Measurements from ENCODE around the gene CRYBB2. TPM values are rescaled to one million over a fixed set of nuclear protein-coding genes. Genes with fewer than 3 reads are reported as not detected.
"Not testable (repeated sequence)": the region's sequence is repeated elsewhere in the genome, so short reads cannot be mapped to it uniquely, and the experiment has no call there.

CRYBB2 gene
- total RNA-seq, 2 experiments from 2014 or later: not detected

DNA sequence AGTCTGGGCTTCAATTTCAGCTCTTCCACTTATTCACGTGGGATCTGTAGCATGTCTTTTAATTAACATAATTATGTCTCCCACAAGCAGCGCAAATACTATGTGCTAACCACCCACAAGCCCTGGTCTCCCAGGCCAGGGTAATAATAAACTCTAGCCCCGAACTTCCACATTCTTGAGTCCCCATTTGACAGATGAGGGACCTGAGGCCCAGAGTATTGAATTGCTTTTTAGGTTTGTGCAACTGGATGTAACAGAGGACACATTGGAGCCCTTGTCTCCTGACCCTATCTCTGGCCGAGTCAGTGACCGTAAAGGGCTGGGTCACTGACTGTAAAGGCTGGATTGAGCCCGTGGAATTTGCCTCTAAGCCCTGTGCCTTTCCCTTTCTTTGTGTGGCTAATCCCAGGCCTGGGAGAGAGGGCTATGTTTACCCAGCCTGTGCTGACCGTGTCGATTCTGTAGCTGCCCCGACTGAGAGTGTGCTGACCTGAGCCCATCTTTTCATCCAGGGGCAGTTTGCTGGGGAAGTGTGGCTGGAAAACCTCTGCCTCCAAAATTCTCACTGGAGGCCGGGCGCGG, 3.9 kb downstream of the CRYBB2 start:
- ATAC-seq (no peak), DNase-seq (no peak)
- H3K27me3 Mint-ChIP-seq: peaks cover 18% of the 10 kb centered on the region
- H3K9me3 Mint-ChIP-seq (ENCODE audit: low read depth): no peaks in the 10 kb centered on the region
- no peaks in the 10 kb centered on the region for H3K4me1 Mint-ChIP-seq
- CTCF ChIA-PET: no interaction called here
- H3K4me3 Mint-ChIP-seq: no peak overlapping the region
- no peak overlapping the region for H3K27ac Mint-ChIP-seq
- H3K36me3 Mint-ChIP-seq: no peaks in the 10 kb centered on the region

DNA sequence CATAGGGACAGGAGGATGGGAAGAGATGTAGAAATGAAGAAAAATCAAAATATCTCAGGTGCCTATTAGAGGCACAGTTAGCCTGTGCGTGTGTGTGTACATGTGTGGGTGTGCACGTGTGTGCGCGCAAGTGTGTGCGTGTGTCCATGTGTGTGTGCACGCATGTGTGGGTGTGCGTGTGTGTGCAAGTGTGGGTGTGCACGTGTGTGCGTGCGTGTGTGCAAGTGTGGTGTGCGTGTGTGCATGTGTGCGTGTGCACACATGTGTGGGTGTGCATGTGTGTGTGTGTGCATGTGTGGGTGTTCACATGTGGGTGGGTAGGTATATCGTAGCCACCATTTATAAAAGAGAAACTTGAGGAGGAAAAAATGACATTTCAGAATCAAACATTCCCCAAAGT, 9.4 kb downstream of the CRYBB2 start:
- Mint-ChIP-seq H3K9me3 (ENCODE audit: low read depth) (no peaks in the 10 kb centered on the region), H3K36me3 (no peaks in the 10 kb centered on the region), H3K27me3 (peaks cover 27% of the 10 kb centered on the region), H3K27ac (no peak overlapping the region), H3K4me1 (no peaks in the 10 kb centered on the region), H3K4me3 (no peak overlapping the region)
- ATAC-seq: no peak
- DNase-seq: no peak
- CTCF ChIA-PET: no interaction called here

DNA sequence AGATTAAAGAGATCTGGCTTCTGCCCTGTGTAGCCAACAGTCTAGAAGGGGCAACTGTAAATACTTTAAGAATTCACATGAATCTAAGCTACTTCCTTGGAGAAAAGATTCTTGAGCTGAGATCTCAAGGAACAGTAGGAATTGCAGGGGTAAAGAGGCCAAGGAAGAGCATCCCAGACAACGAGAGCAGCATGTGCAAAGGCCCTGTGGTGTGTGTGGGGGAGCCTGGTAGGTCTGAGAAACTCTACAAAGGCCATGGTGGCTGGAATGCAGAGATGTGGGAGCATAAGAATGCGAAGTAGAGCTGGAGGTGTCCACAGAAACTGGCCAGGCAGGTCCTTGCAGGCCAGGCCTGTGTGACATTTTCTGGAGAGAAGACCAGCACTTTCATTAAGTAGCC, 11.3 kb downstream of the CRYBB2 start:
- DNase-seq, H3K27ac Mint-ChIP-seq, H3K4me1 Mint-ChIP-seq: not testable (repeated sequence)

GRCh38 chr22:25232301-25232700, 12.9 kb downstream of the CRYBB2 start:
- Mint-ChIP-seq H3K9me3 (ENCODE audit: low read depth) (no peaks in the 10 kb centered on the region), H3K4me3 (no peak overlapping the region), H3K36me3 (no peaks in the 10 kb centered on the region), H3K4me1 (peaks cover 3% of the 10 kb centered on the region), H3K27me3 (peaks cover 32% of the 10 kb centered on the region), H3K27ac (no peak overlapping the region)
- ATAC-seq: no peak
- DNase-seq: no peak
- CTCF ChIA-PET: no interaction called here

More for the DNA sequence above, 11.3 kb downstream of the CRYBB2 start:
- not testable (repeated sequence) for ATAC-seq; H3K36me3 Mint-ChIP-seq; H3K9me3 Mint-ChIP-seq (ENCODE audit: low read depth); H3K4me3 Mint-ChIP-seq
- CTCF ChIA-PET: interaction anchor here (0.9 kb wide), 1 partner anchor 28 kb away, joined by 3 read pairs; no protein-coding TSS in a partner anchor
- H3K27me3 Mint-ChIP-seq: peaks cover 34% of the 10 kb centered on the region

DNA sequence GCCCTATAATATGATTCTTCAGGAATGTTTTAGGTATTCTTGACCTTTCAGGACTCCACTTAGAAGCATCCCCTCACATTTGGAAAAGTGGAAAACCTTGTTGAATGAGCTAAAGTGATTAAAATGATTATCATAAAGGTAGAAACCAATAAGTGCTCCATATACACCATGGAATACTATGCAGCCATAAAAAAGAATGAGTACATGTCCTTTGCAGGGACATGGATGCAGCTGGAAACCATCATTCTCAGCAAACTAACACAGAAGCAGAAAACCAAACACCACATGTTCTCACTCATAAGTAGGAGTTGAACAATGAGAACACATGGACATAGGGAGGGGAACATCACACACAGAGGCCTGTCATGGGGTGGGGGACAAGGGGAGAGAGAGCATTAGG, 14.3 kb downstream of the CRYBB2 start:
- H3K36me3 Mint-ChIP-seq; H3K4me1 Mint-ChIP-seq; H3K4me3 Mint-ChIP-seq; ATAC-seq; DNase-seq; H3K27ac Mint-ChIP-seq; CTCF ChIA-PET; H3K9me3 Mint-ChIP-seq (ENCODE audit: low read depth): not testable (repeated sequence)
- H3K27me3 Mint-ChIP-seq: peaks cover 38% of the 10 kb centered on the region

DNA sequence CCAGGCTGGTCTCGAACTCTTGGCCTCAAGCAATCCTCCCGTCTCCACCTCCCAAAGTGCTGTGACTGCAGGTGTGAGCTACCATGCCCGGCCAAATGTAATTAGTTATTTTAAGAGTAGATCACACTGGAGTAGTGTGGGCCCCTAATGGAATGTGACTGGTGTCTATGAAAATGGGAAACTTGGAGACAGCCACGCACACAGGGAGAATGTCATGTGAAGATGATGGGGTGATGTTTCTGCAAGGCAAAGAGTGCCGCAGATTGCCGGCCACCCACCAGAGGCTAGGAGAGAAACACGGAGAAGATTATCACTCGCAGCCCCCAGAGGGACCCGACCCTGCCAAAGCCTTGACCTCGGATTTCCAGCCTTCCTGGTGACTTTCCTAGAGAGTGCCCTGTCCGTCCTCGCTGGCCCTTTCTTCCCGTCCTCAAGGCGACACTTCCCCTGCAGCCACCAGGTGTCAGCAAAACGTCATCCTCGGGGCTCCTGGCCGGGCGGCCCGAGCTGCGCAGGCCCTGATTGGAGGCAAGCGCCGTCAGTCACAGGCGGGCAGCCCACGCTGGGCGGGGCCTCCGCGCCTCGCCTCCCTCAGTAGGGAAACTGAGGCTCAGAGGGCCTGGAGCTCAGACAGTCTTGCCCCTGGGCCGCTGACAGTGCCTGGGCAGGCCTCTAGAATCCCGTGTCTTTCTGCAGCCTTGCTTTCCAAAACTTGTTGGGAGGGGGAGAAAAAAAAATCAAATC, 16.3 kb downstream of the CRYBB2 start:
- Mint-ChIP-seq H3K27ac (no peak overlapping the region), H3K4me1 (peaks cover 3% of the 10 kb centered on the region), H3K27me3 (peaks cover 41% of the 10 kb centered on the region), H3K9me3 (ENCODE audit: low read depth) (no peaks in the 10 kb centered on the region), H3K36me3 (no peaks in the 10 kb centered on the region), H3K4me3 (no peak overlapping the region)
- ATAC-seq (peak; percentile 97), DNase-seq (peak; percentile 85)
- CTCF ChIA-PET: interaction anchor here (0.6 to 1.6 kb wide), 5 partner anchors 11 to 109 kb away, joined by 3 to 9 read pairs (median 5); no protein-coding TSS in a partner anchor

GRCh38 chr22:25236417-25236816, 17.0 kb downstream of the CRYBB2 start:
- Mint-ChIP-seq H3K9me3 (ENCODE audit: low read depth) (no peaks in the 10 kb centered on the region), H3K4me1 (peaks cover 3% of the 10 kb centered on the region), H3K27me3 (peaks cover 48% of the 10 kb centered on the region), H3K36me3 (no peaks in the 10 kb centered on the region), H3K4me3 (no peak overlapping the region), H3K27ac (no peak overlapping the region)
- DNase-seq: no peak
- ATAC-seq: no peak
- CTCF ChIA-PET: interaction anchor here (1.0 to 1.6 kb wide), 3 partner anchors 11 to 97 kb away, joined by 5 to 9 read pairs (median 7); no protein-coding TSS in a partner anchor

- H3K27me3 Mint-ChIP-seq: peaks cover 42% of the 10 kb centered on the region
- DNase-seq: no peak
- no peaks in the 10 kb centered on the region for H3K36me3 Mint-ChIP-seq
- H3K9me3 Mint-ChIP-seq (ENCODE audit: low read depth): no peaks in the 10 kb centered on the region
- H3K4me3 Mint-ChIP-seq: no peak overlapping the region
- ATAC-seq: no peak
- peaks cover 3% of the 10 kb centered on the region for H3K4me1 Mint-ChIP-seq
- no peak overlapping the region for H3K27ac Mint-ChIP-seq
- CTCF ChIA-PET: interaction anchor here (0.8 kb wide), 1 partner anchor 40 kb away, joined by 3 read pairs; no protein-coding TSS in a partner anchor
These were observed 18.1 kb downstream of the CRYBB2 start for GRCh38 chr22:25237503-25237902.

- H3K9me3 Mint-ChIP-seq (ENCODE audit: low read depth); CTCF ChIA-PET; H3K36me3 Mint-ChIP-seq; H3K27ac Mint-ChIP-seq; H3K4me3 Mint-ChIP-seq; H3K4me1 Mint-ChIP-seq; DNase-seq; ATAC-seq: not testable (repeated sequence)
- peaks cover 39% of the 10 kb centered on the region for H3K27me3 Mint-ChIP-seq
These were observed 18.6 kb downstream of the CRYBB2 start for GRCh38 chr22:25238058-25238457.

GRCh38 chr22:25255169-25255568, 35.7 kb downstream of the CRYBB2 start:
- H3K9me3 Mint-ChIP-seq (ENCODE audit: low read depth); H3K4me3 Mint-ChIP-seq; H3K4me1 Mint-ChIP-seq; H3K36me3 Mint-ChIP-seq; DNase-seq; H3K27ac Mint-ChIP-seq; CTCF ChIA-PET; H3K27me3 Mint-ChIP-seq; ATAC-seq: not testable (repeated sequence)

DNA sequence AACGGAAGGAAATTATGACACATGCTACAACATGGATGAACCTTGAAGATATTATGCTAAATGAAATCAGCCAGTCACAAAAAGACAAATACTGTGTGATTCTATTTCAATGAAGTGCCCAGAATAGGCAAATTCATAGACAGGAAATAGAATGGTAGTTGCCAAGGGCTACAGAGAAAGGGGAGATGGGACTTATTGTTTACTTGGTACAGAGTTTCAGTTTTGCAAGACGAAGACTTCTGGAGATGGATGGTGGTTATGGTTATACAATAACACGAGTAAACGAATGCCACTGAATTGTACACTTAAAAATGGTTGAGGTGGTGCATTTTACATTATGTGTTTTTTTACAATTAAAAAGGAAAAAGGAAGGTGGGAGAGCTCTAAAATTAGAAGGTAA, 48.1 kb downstream of the CRYBB2 start:
- H3K36me3 Mint-ChIP-seq, H3K4me3 Mint-ChIP-seq, DNase-seq, H3K27me3 Mint-ChIP-seq, H3K4me1 Mint-ChIP-seq, CTCF ChIA-PET, H3K27ac Mint-ChIP-seq, ATAC-seq: not testable (repeated sequence)
- peaks cover 11% of the 10 kb centered on the region for H3K9me3 Mint-ChIP-seq (ENCODE audit: low read depth)

- H3K36me3 Mint-ChIP-seq, DNase-seq, H3K27ac Mint-ChIP-seq, ATAC-seq, H3K4me1 Mint-ChIP-seq, H3K4me3 Mint-ChIP-seq, CTCF ChIA-PET: not testable (repeated sequence)
- Mint-ChIP-seq H3K9me3 (ENCODE audit: low read depth) (peaks cover 11% of the 10 kb centered on the region), H3K27me3 (peaks cover 11% of the 10 kb centered on the region)
These were observed 49.5 kb downstream of the CRYBB2 start for GRCh38 chr22:25268902-25269301.

GRCh38 chr22:25270061-25270460, 50.6 kb downstream of the CRYBB2 start:
- H3K27ac Mint-ChIP-seq, CTCF ChIA-PET: not testable (repeated sequence)

DNA sequence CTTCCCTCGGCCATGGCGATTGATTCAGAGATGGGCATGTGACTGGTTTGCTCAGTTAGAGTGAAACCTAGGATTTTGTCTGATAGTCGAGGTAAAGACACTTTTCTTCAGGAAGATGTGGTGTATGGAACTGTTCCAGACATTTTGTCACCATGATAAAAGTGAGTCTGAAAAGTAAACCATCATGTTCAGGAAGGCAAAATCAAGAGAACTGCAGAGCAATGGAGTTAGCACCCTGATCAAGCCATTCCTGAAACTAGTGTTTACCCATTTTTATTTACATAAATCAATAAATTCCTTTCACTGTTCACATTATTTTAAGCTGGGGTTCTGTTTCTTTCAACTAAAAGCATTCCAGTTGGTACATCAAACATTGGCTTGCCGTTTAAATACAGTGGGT, 53.8 kb downstream of the CRYBB2 start:
- CTCF ChIA-PET, DNase-seq: not testable (repeated sequence)

More at GRCh38 chr22:25270061-25270460, 50.6 kb downstream of the CRYBB2 start:
- H3K4me3 Mint-ChIP-seq, ATAC-seq, DNase-seq, H3K36me3 Mint-ChIP-seq, H3K4me1 Mint-ChIP-seq: not testable (repeated sequence)
- H3K27me3 Mint-ChIP-seq: peaks cover 14% of the 10 kb centered on the region
- peaks cover 11% of the 10 kb centered on the region for H3K9me3 Mint-ChIP-seq (ENCODE audit: low read depth)

More for the DNA sequence above, 53.8 kb downstream of the CRYBB2 start:
- peaks cover 23% of the 10 kb centered on the region for H3K27me3 Mint-ChIP-seq
- H3K36me3 Mint-ChIP-seq; H3K4me3 Mint-ChIP-seq; H3K9me3 Mint-ChIP-seq (ENCODE audit: low read depth); ATAC-seq; H3K27ac Mint-ChIP-seq; H3K4me1 Mint-ChIP-seq: not testable (repeated sequence)
